PC-3 (cell line): Measurements from ENCODE around the gene RTTN. TPM values are rescaled to one million over a fixed set of nuclear protein-coding genes. Genes with fewer than 3 reads are reported as not detected.

Source experiments
- ATAC-seq: fragments of 200-7000 bp; cut with Tn5 transposase; 2 replicates; pipeline ENCODE4 v1.9.1; 2020; ENCODE audit warnings: mild to moderate bottlenecking, moderate library complexity
- BruUV-seq: library from RNA; stranded (reverse); fragments of 400-500 nt; replicated peaks from 2 replicates; lab custom pipeline; 2021; lab: Mats Ljungman, UMichigan
- CTCF ChIA-PET: fragments of 300-600 bp; sonication (Branson Sonifier 250); formaldehyde crosslinking; loops from one replicate; lab custom pipeline; 2022; ENCODE audit warnings: antibody characterized with exemption; lab: Charles Lee
- POLR2A ChIA-PET: fragments of 300-600 bp; sonication (Branson Sonifier 250); formaldehyde crosslinking; loops from one replicate; lab custom pipeline; 2022; ENCODE audit warnings: antibody characterized with exemption; ENCODE audit not compliant: unreplicated experiment; lab: Charles Lee
- DNase-seq: peaks from one replicate; pipeline ENCODE4 v3.0.0-alpha.2; 2015
- H2AFZ ChIP-seq: fragments of 300-600 bp; sonication (generic); 2 replicates; pipeline ENCODE4 v1.6.0; 2016; ENCODE audit warnings: antibody characterized with exemption, low read length
- H3F3A ChIP-seq: fragments of 300-600 bp; sonication (generic); one replicate; pipeline ENCODE4 v1.6.0; 2017; ENCODE audit warnings: antibody characterized with exemption, low read length, control low read depth, mild to moderate bottlenecking; ENCODE audit not compliant: unreplicated experiment
- H3K27ac ChIP-seq: fragments of 300-600 bp; sonication (generic); 2 replicates; pipeline ENCODE4 v1.5.1; 2016; ENCODE audit warnings: mild to moderate bottlenecking, low read length
- H3K27me3 ChIP-seq: fragments of 300-600 bp; sonication (generic); 2 replicates; pipeline ENCODE4 v1.6.1; 2016; ENCODE audit warnings: low read length, mixed read lengths
- H3K36me3 ChIP-seq: fragments of 300-600 bp; sonication (generic); 2 replicates; pipeline ENCODE4 v1.6.1; 2016; ENCODE audit warnings: low read depth, mixed run types, low read length, mixed read lengths
- H3K4me1 ChIP-seq: fragments of 300-600 bp; sonication (generic); 2 replicates; pipeline ENCODE4 v1.5.1; 2016; ENCODE audit warnings: low read length; ENCODE audit not compliant: insufficient read depth
- H3K4me2 ChIP-seq: fragments of 300-600 bp; sonication (generic); 2 replicates; pipeline ENCODE4 v1.6.0; 2016; ENCODE audit warnings: low read length
- H3K4me3 ChIP-seq: fragments of 300-600 bp; sonication (generic); 2 replicates; pipeline ENCODE4 v1.5.1; 2016; ENCODE audit warnings: mild to moderate bottlenecking, low read length, mixed read lengths
- H3K79me2 ChIP-seq: fragments of 300-600 bp; sonication (generic); 2 replicates; pipeline ENCODE4 v1.6.1; 2017; ENCODE audit warnings: low read length, mixed read lengths
- H3K9ac ChIP-seq: fragments of 300-600 bp; sonication (generic); 2 replicates; pipeline ENCODE4 v1.6.0; 2016; ENCODE audit warnings: mild to moderate bottlenecking, low read length
- H3K9me2 ChIP-seq: fragments of 300-600 bp; sonication (generic); replicated peaks from 2 replicates; pipeline ENCODE4 v1.6.1; 2016; ENCODE audit warnings: mixed run types, low read length, mixed read lengths
- H3K9me3 ChIP-seq: fragments of 300-600 bp; sonication (generic); 2 replicates; pipeline ENCODE4 v1.6.1; 2016; ENCODE audit warnings: low read length, mixed read lengths
- H4K20me1 ChIP-seq: fragments of 300-600 bp; sonication (generic); 2 replicates; pipeline ENCODE4 v1.6.1; 2016; ENCODE audit warnings: low read length, mixed read lengths
- CTCF ChIP-seq: fragments of 300-600 bp; sonication (generic); conservative IDR thresholded peaks from 2 replicates; pipeline ENCODE4 v1.5.1; 2017; ENCODE audit warnings: antibody characterized with exemption, low read depth, mild to moderate bottlenecking, low read length
- EZH2 ChIP-seq: fragments of 300-600 bp; sonication (generic); IDR thresholded peaks from one replicate; pipeline ENCODE4 v1.6.1; 2017; ENCODE audit warnings: antibody characterized with exemption, mild to moderate bottlenecking, low read length; ENCODE audit not compliant: unreplicated experiment
- EZH2phosphoT487 ChIP-seq: fragments of 300-600 bp; sonication (generic); IDR thresholded peaks from 2 replicates; pipeline ENCODE4 v1.6.1; 2018; ENCODE audit warnings: mild to moderate bottlenecking, antibody characterized with exemption, low read length, borderline replicate concordance
- intact Hi-C: fragments of 100-400 bp; cut with micrococcal nuclease; formaldehyde crosslinking; loops from 2 replicates; pipeline ENCODE4 v1.9.0; 2023
- total RNA-seq: library from RNA; depleted of rRNA; stranded (reverse); fragments of >200 nt; gene quantifications from 2 replicates; pipeline ENCODE4 v1.2.3, GENCODE V29; 2014

RTTN gene
- total RNA-seq, 1 experiment from 2014 or later: 24.7 TPM

DNA sequence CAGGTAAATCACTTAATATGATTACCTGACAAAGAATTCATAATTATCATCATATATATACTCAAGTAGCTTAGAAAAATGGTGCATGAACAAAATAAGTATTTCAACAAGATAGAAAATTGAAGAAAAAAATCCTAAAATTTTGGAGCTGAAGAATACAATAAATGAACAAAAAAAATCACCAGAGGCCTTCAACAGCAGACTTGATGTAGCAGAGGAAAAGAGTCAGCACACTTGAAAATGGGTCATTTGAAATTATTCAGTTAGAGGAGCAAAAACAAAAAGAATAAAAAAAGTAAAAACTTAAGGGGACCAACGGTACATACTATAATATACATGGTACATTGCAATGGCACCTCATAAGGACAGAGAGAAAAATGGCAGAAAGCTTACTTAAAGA is 217.6 kb downstream of the RTTN start:
- intact Hi-C loops: no loop called here
- CTCF ChIA-PET: no interaction called here
- no peak for ATAC-seq
- TF ChIP-seq CTCF (no peak), EZH2 (no peak), EZH2phosphoT487 (no peak)
- no peak overlapping the region for H3K9ac ChIP-seq
- H3K27me3 ChIP-seq: no peaks in the 10 kb centered on the region
- no peaks in the 10 kb centered on the region for H3K79me2 ChIP-seq
- H3K4me1 ChIP-seq: no peaks in the 10 kb centered on the region
- no peak overlapping the region for H3K4me2 ChIP-seq
- no peaks in the 10 kb centered on the region for H4K20me1 ChIP-seq
- POLR2A ChIA-PET: no interaction called here
- no TSS peak for BruUV-seq
- no peak for DNase-seq
- no peaks in the 10 kb centered on the region for H3F3A ChIP-seq
- 0 out of 2 replicates have a peak, but pooled peaks cover 3% of the 10 kb centered on the region for H3K9me3 ChIP-seq
- H2AFZ ChIP-seq: no peak overlapping the region
- no peak overlapping the region for H3K4me3 ChIP-seq
- peaks cover 12% of the 10 kb centered on the region; the same call in 1 of the 2 replicates for H3K36me3 ChIP-seq
- no peaks in the 10 kb centered on the region for H3K9me2 ChIP-seq
- H3K27ac ChIP-seq: no peak overlapping the region

DNA sequence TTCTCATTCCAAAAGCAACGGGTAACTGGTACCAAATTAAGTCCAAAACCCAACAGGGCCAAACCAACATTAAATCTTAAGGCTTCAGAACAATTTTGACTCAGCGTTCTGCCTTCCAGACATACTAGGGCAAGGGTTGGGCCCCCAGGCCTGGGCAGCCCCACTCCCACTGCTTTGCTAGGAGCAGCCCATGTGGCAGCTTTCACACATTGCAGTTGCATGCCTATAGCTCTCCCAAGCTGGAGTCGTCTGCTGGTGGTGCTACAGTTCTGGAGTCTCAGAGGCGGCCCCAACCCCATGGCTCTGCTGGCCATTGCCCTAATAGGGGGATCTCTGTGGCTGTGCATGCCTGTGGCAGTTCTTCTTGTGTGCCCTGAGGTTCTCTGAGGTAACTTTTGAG is 220.2 kb downstream of the RTTN start:
- Histone ChIP-seq H3K9ac (no peak overlapping the region), H3K36me3 (peaks cover 9% of the 10 kb centered on the region; the same call in 1 of the 2 replicates), H3F3A (no peaks in the 10 kb centered on the region), H2AFZ (no peak overlapping the region), H3K4me1 (no peaks in the 10 kb centered on the region), H3K9me3 (0 out of 2 replicates have a peak, but pooled peaks cover 3% of the 10 kb centered on the region), H3K4me3 (no peak overlapping the region), H3K27ac (no peak overlapping the region), H3K79me2 (no peaks in the 10 kb centered on the region), H3K4me2 (no peak overlapping the region), H3K27me3 (no peaks in the 10 kb centered on the region), H3K9me2 (no peaks in the 10 kb centered on the region), H4K20me1 (no peaks in the 10 kb centered on the region)
- CTCF ChIA-PET: no interaction called here
- POLR2A ChIA-PET: no interaction called here
- DNase-seq (no peak), ATAC-seq (no peak)
- no TSS peak for BruUV-seq
- no peak for TF ChIP-seq CTCF
- TF ChIP-seq EZH2phosphoT487: no peak
- no peak for TF ChIP-seq EZH2
- intact Hi-C loops: no loop called here

- Histone ChIP-seq H3K36me3 (peaks cover 2% of the 10 kb centered on the region; the same call in 1 of the 2 replicates), H3K9me3 (no peaks in the 10 kb centered on the region), H3K79me2 (no peaks in the 10 kb centered on the region), H3K27me3 (no peaks in the 10 kb centered on the region), H3K4me2 (no peak overlapping the region), H3K27ac (no peak overlapping the region), H3K4me1 (no peaks in the 10 kb centered on the region), H3K4me3 (no peak overlapping the region), H3K9ac (no peak overlapping the region), H3K9me2 (no peaks in the 10 kb centered on the region), H2AFZ (no peak overlapping the region), H3F3A (no peaks in the 10 kb centered on the region), H4K20me1 (no peaks in the 10 kb centered on the region)
- BruUV-seq: no TSS peak
- TF ChIP-seq EZH2phosphoT487 (no peak), CTCF (no peak), EZH2 (no peak)
- no peak for DNase-seq
- no peak for ATAC-seq
- CTCF ChIA-PET: no interaction called here
- POLR2A ChIA-PET: no interaction called here
- intact Hi-C loops: no loop called here
Observed at GRCh38 chr18:69982417-69982816, 223.1 kb downstream of the RTTN start.
